K562 (cell line): ENCODE results near the gene PCCB. TPM values are rescaled to one million over a fixed set of nuclear protein-coding genes. Genes with fewer than 3 reads are reported as not detected.

Experiments used
- ATF4 ChIP-seq: fragments of 450-650 bp; formaldehyde crosslinking; IDR thresholded peaks from 2 replicates; pipeline ENCODE4 v1.4.0; 2022; ENCODE audit warnings: mild to moderate bottlenecking, moderate library complexity
- C11orf30 ChIP-seq: fragments of 450-650 bp; IDR thresholded peaks from 2 replicates; pipeline ENCODE4 v1.6.1; 2016; ENCODE audit warnings: low read depth, mild to moderate bottlenecking
- CBFA2T2 ChIP-seq: fragments of 450-650 bp; conservative IDR thresholded peaks from 2 replicates; pipeline ENCODE4 v1.6.1; 2017; ENCODE audit warnings: mild to moderate bottlenecking
- CBX8 ChIP-seq: fragments of 200-600 bp; sonication (generic); IDR thresholded peaks from 2 replicates; pipeline ENCODE4 v1.6.1; 2012; ENCODE audit warnings: borderline replicate concordance, mixed run types, low read depth, mild to moderate bottlenecking, moderate library complexity, mixed read lengths, low read length, control low read depth, inconsistent platforms; ENCODE audit not compliant: poor library complexity, severe bottlenecking; ENCODE audit errors: extremely low read depth
- CREM ChIP-seq: IDR thresholded peaks from 2 replicates; pipeline ENCODE4 v1.6.1; 2014; ENCODE audit warnings: antibody characterized with exemption, low read depth
- CXXC5 ChIP-seq: fragments of 250-450 bp; sonication (Bioruptor Pico); IDR thresholded peaks from 2 replicates; pipeline ENCODE4 v1.8.0; 2022; ENCODE audit warnings: inconsistent platforms, mild to moderate bottlenecking, moderate library complexity
- DNMT1 ChIP-seq: fragments of 450-650 bp; IDR thresholded peaks from 2 replicates; pipeline ENCODE4 v1.6.1; 2016; ENCODE audit warnings: antibody characterized with exemption, mild to moderate bottlenecking
- E2F3 ChIP-seq: fragments of 250-450 bp; sonication (Bioruptor Pico); IDR thresholded peaks from 2 replicates; pipeline ENCODE4 v1.4.0; 2020; ENCODE audit warnings: mild to moderate bottlenecking
- EHMT2 ChIP-seq: fragments of 450-650 bp; IDR thresholded peaks from 2 replicates; pipeline ENCODE4 v1.6.1; 2018; ENCODE audit warnings: antibody characterized with exemption
- ESRRB ChIP-seq: fragments of 250-450 bp; sonication (Bioruptor Pico); IDR thresholded peaks from 2 replicates; pipeline ENCODE4 v1.5.0; 2020; ENCODE audit warnings: mild to moderate bottlenecking, moderate library complexity, borderline replicate concordance
- GABPA ChIP-seq: fragments of 200-800 bp; sonication (Bioruptor generic); conservative IDR thresholded peaks from 2 replicates; pipeline ENCODE4 v1.6.1; 2016; ENCODE audit warnings: low read depth, missing genetic modification characterization, missing compliant biosample characterization
- MEF2D ChIP-seq: conservative IDR thresholded peaks from 2 replicates; pipeline ENCODE4 v1.6.1; 2016; ENCODE audit warnings: low read depth, missing genetic modification characterization, missing compliant biosample characterization
- NR2C1 ChIP-seq, 2 experiments: fragments of 450-650 bp; IDR thresholded peaks; 2 replicates each; pipeline ENCODE4 v1.6.1; 2017; ENCODE audit warnings: mild to moderate bottlenecking in 2 of 2, antibody characterized with exemption in 1 of 2, inconsistent platforms in 1 of 2, missing compliant biosample characterization in 1 of 2, missing genetic modification characterization in 1 of 2
- PBX2 ChIP-seq, 2 experiments: IDR thresholded peaks in 1 of 2; conservative IDR thresholded peaks in 1 of 2; 2 replicates each; pipeline ENCODE4 v1.6.1; 2016; ENCODE audit warnings: low read depth in 2 of 2, mild to moderate bottlenecking in 1 of 2, missing compliant biosample characterization in 1 of 2, missing genetic modification characterization in 1 of 2, moderate library complexity in 1 of 2
- PYGO2 ChIP-seq: fragments of 450-650 bp; IDR thresholded peaks from 2 replicates; pipeline ENCODE4 v1.6.1; 2016; ENCODE audit warnings: mild to moderate bottlenecking, missing genetic modification characterization, moderate library complexity, missing compliant biosample characterization
- SIN3B ChIP-seq: fragments of 450-650 bp; IDR thresholded peaks from 2 replicates; pipeline ENCODE4 v1.6.1; 2017; ENCODE audit warnings: low read depth, mild to moderate bottlenecking, moderate library complexity
- SMAD3 ChIP-seq: fragments of 450-650 bp; formaldehyde crosslinking; conservative IDR thresholded peaks from 2 replicates; pipeline ENCODE4 v1.4.0; 2020; ENCODE audit warnings: mild to moderate bottlenecking
- SMAD4 ChIP-seq: fragments of 250-450 bp; sonication (Bioruptor Pico); conservative IDR thresholded peaks from 2 replicates; pipeline ENCODE4 v1.8.0; 2021; ENCODE audit warnings: inconsistent platforms, mild to moderate bottlenecking, moderate library complexity
- SREBF1 ChIP-seq: fragments of 150-350 bp; IDR thresholded peaks from 2 replicates; pipeline ENCODE4 v1.6.1; 2014; ENCODE audit warnings: antibody characterized with exemption, low read depth, low read length, borderline replicate concordance
- TEAD4 ChIP-seq, 2 experiments: sonication (generic) in 1 of 2; formaldehyde crosslinking in 1 of 2; IDR thresholded peaks; 2 replicates each; pipeline versions ENCODE4 v1.6.1 to v1.8.0; 2012 to 2022; ENCODE audit warnings: borderline replicate concordance in 1 of 2, inconsistent platforms in 1 of 2, low read length in 1 of 2, mild to moderate bottlenecking in 1 of 2, missing genetic modification reagents in 1 of 2
- YY1 ChIP-seq, 3 experiments: IDR thresholded peaks; 2 replicates each; pipeline ENCODE4 v1.6.1; 2011; ENCODE audit warnings: low read length in 2 of 3, mild to moderate bottlenecking in 2 of 3, moderate library complexity in 2 of 3, borderline replicate concordance in 1 of 3, control low read depth in 1 of 3, low read depth in 1 of 3; ENCODE audit not compliant: insufficient read depth in 3 of 3, insufficient replicate concordance in 2 of 3, control insufficient read depth in 1 of 3, insufficient read length in 1 of 3; ENCODE audit errors: extremely low read depth in 1 of 3
- ZNF436 ChIP-seq: fragments of 250-450, 450-650 bp; sonication (Bioruptor Pico); formaldehyde crosslinking; IDR thresholded peaks from 2 replicates; pipeline ENCODE4 v1.7.0; 2020; ENCODE audit warnings: mild to moderate bottlenecking
- ZZZ3 ChIP-seq: fragments of 450-650 bp; IDR thresholded peaks from 2 replicates; pipeline ENCODE4 v1.6.1; 2016; ENCODE audit warnings: antibody characterized with exemption, mild to moderate bottlenecking, moderate library complexity
- polyA plus RNA-seq, 8 experiments: library from polyadenylated mRNA; depleted of rRNA in 4 of 8; stranded (reverse) in 5 of 8; unstranded in 3 of 8; fragments of >200 nt; fragmentation: Nextera tagmentation in 2 of 8; fragmentation: Illumina TruSeq in 1 of 8; extraction: Ambion mirVana in 2 of 8; extraction: Trizol in 1 of 8; gene quantifications; 2 replicates each; pipeline versions ENCODE4 v1.2.1 to v1.2.3, GENCODE V29; 2011 to 2014; ENCODE audit warnings: inconsistent platforms in 1 of 8, missing spikeins in 1 of 8
- total RNA-seq, 7 experiments: library from RNA; depleted of rRNA in 6 of 7; stranded (reverse); fragments of >200 nt in 6 of 7; fragmentation: Illumina TruSeq in 2 of 7; extraction: Trizol in 2 of 7; gene quantifications; 2 replicates each; pipeline versions ENCODE4 v1.2.1 to v1.2.3, GENCODE V29; 2011 to 2021; ENCODE audit warnings: low replicate concordance in 1 of 7

Gene PCCB
- total and polyA plus RNA-seq, 9 of the 15 experiments (the other 6 are each of a cell fraction or from before 2014, with no cell fraction given): 69.5 to 173 (median 92.8) TPM

GRCh38 chr3:136343873-136344555, 93.9 kb downstream of the PCCB start (continued):
- TF ChIP-seq PBX2 (CRISPR knock-in tag; IDR thresholded peaks at IDR 0.05; ENCODE audit: low read depth) (no peak), PBX2 (tag; conservative IDR thresholded peaks at IDR 0.05; ENCODE audit: low read depth) (peak; percentile 55; the same call in 1 of the 2 replicates), E2F3 (no peak), CXXC5 (peak; percentile 50), C11orf30 (no peak), ZZZ3 (no peak), SMAD3 (CRISPR knock-in tag) (peak; percentile 82; the same call in 1 of the 2 replicates), SREBF1 (no peak), NR2C1 (IDR thresholded peaks at IDR 0.05) (0 out of 2 replicates have a peak, but pooled peaks have one; percentile 29), NR2C1 (tag; IDR thresholded peaks at IDR 0.05) (peak; percentile 83), ESRRB (CRISPR knock-in tag) (no peak), ZNF436 (CRISPR knock-in tag) (no peak), MEF2D (tag) (peak; percentile 74; the same call in 1 of the 2 replicates), CREM (0 out of 2 replicates have a peak, but pooled peaks have one; percentile 28), EHMT2 (no peak), GABPA (tag) (no peak), SMAD4 (CRISPR knock-in tag) (peak; percentile 60), YY1 (IDR thresholded peaks at IDR 0.05; ENCODE audit: borderline replicate concordance in 1 of 3, control insufficient read depth in 1 of 3, extremely low read depth in 1 of 3, insufficient read depth in 3 of 3, insufficient read length in 1 of 3, insufficient replicate concordance in 2 of 3, low read depth in 1 of 3, low read length in 2 of 3) (no peak), CBFA2T2 (no peak; the same call in 1 of the 2 replicates), TEAD4 (IDR thresholded peaks at IDR 0.05; ENCODE audit: low read length) (peak; percentile 70), TEAD4 (CRISPR knock-in tag; IDR thresholded peaks at IDR 0.05; ENCODE audit: borderline replicate concordance) (no peak), SIN3B (no peak), DNMT1 (no peak), CBX8 (no peak), PYGO2 (tag) (0 out of 2 replicates have a peak, but pooled peaks have one; percentile 13), ATF4 (CRISPR knock-in tag) (0 out of 2 replicates have a peak, but pooled peaks have one; percentile 37)
